ENCODE data around the gene WWP2.

- TF ChIP-seq, protein P1, sequence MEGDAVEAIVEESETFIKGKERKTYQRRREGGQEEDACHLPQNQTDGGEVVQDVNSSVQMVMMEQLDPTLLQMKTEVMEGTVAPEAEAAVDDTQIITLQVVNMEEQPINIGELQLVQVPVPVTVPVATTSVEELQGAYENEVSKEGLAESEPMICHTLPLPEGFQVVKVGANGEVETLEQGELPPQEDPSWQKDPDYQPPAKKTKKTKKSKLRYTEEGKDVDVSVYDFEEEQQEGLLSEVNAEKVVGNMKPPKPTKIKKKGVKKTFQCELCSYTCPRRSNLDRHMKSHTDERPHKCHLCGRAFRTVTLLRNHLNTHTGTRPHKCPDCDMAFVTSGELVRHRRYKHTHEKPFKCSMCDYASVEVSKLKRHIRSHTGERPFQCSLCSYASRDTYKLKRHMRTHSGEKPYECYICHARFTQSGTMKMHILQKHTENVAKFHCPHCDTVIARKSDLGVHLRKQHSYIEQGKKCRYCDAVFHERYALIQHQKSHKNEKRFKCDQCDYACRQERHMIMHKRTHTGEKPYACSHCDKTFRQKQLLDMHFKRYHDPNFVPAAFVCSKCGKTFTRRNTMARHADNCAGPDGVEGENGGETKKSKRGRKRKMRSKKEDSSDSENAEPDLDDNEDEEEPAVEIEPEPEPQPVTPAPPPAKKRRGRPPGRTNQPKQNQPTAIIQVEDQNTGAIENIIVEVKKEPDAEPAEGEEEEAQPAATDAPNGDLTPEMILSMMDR (optimal IDR thresholded peaks at IDR 0.05 in 1 of 3, IDR thresholded peaks at IDR 0.05 in 1 of 3, conservative IDR thresholded peaks at IDR 0.05 in 1 of 3; ENCODE audit: extremely low read depth in 1 of 3, insufficient read depth in 2 of 3, low read length in 3 of 3): no peak
- no peak for TF ChIP-seq EZH2 (IDR thresholded peaks at IDR 0.05; ENCODE audit: low read length)
These were observed 34.2 kb upstream of the WWP2 start for GRCh38 chr16:69727916-69728270.

All from keratinocyte (primary cell).